Measurements from ENCODE around the gene MCC.
A peak's percentile ranks its signal among the peaks of the same experiment; 100 is the strongest.

Gene MCC

GRCh38 chr5:113319256-113320053, 168.8 kb downstream of the MCC start:
- Histone ChIP-seq H3K9me3 (ENCODE audit: control insufficient read depth, low read length) (no peaks in the 10 kb centered on the region), H3K27ac (ENCODE audit: insufficient read depth, low read length, poor library complexity, severe bottlenecking) (no peak overlapping the region)
- DNase-seq, result no peak

GRCh38 chr5:113317636-113318035, 170.6 kb downstream of the MCC start:
- Histone ChIP-seq H3K4me1 (ENCODE audit: control insufficient read depth, insufficient read depth, low read length, poor library complexity, severe bottlenecking) (no peaks in the 10 kb centered on the region), H3K27me3 (replicated peaks; ENCODE audit: control insufficient read depth, insufficient read depth, low read length, poor library complexity, severe bottlenecking) (no peaks in the 10 kb centered on the region), H3K36me3 (ENCODE audit: control insufficient read depth, insufficient read depth, low read length) (no peaks in the 10 kb centered on the region), H3K9me3 (ENCODE audit: control insufficient read depth, low read length) (no peaks in the 10 kb centered on the region), H3K4me3 (ENCODE audit: insufficient read depth, low read depth, low read length, poor library complexity, severe bottlenecking) (no peak overlapping the region), H3K27ac (ENCODE audit: insufficient read depth, low read length, poor library complexity, severe bottlenecking) (no peak overlapping the region)
- DNase-seq, result no peak

More at GRCh38 chr5:113319256-113320053, 168.8 kb downstream of the MCC start:
- Histone ChIP-seq H3K27me3 (replicated peaks; ENCODE audit: control insufficient read depth, insufficient read depth, low read length, poor library complexity, severe bottlenecking) (no peaks in the 10 kb centered on the region), H3K4me3 (ENCODE audit: insufficient read depth, low read depth, low read length, poor library complexity, severe bottlenecking) (no peak overlapping the region), H3K36me3 (ENCODE audit: control insufficient read depth, insufficient read depth, low read length) (no peaks in the 10 kb centered on the region), H3K4me1 (ENCODE audit: control insufficient read depth, insufficient read depth, low read length, poor library complexity, severe bottlenecking) (no peaks in the 10 kb centered on the region)

GRCh38 chr5:113311301-113311700, 177.0 kb downstream of the MCC start:
- Histone ChIP-seq H3K27ac (ENCODE audit: insufficient read depth, low read length, poor library complexity, severe bottlenecking) (no peak overlapping the region), H3K27me3 (replicated peaks; ENCODE audit: control insufficient read depth, insufficient read depth, low read length, poor library complexity, severe bottlenecking) (no peaks in the 10 kb centered on the region), H3K36me3 (ENCODE audit: control insufficient read depth, insufficient read depth, low read length) (no peaks in the 10 kb centered on the region), H3K4me1 (ENCODE audit: control insufficient read depth, insufficient read depth, low read length, poor library complexity, severe bottlenecking) (no peaks in the 10 kb centered on the region), H3K9me3 (ENCODE audit: control insufficient read depth, low read length) (no peaks in the 10 kb centered on the region), H3K4me3 (ENCODE audit: insufficient read depth, low read depth, low read length, poor library complexity, severe bottlenecking) (no peak overlapping the region)
- no peak for DNase-seq

- no peak overlapping the region for H3K4me3 ChIP-seq (ENCODE audit: insufficient read depth, low read depth, low read length, poor library complexity, severe bottlenecking)
- H3K4me1 ChIP-seq (ENCODE audit: control insufficient read depth, insufficient read depth, low read length, poor library complexity, severe bottlenecking), result no peaks in the 10 kb centered on the region
- H3K27ac ChIP-seq (ENCODE audit: insufficient read depth, low read length, poor library complexity, severe bottlenecking), result no peak overlapping the region
- no peaks in the 10 kb centered on the region for H3K36me3 ChIP-seq (ENCODE audit: control insufficient read depth, insufficient read depth, low read length)
- no peak for DNase-seq
- no peaks in the 10 kb centered on the region for H3K27me3 ChIP-seq (replicated peaks; ENCODE audit: control insufficient read depth, insufficient read depth, low read length, poor library complexity, severe bottlenecking)
- no peaks in the 10 kb centered on the region for H3K9me3 ChIP-seq (ENCODE audit: control insufficient read depth, low read length)
These were observed 186.1 kb downstream of the MCC start for GRCh38 chr5:113302120-113302519.

GRCh38 chr5:113299591-113299990, 188.7 kb downstream of the MCC start:
- H3K27ac ChIP-seq (ENCODE audit: insufficient read depth, low read length, poor library complexity, severe bottlenecking), result no peak overlapping the region
- no peaks in the 10 kb centered on the region for H3K36me3 ChIP-seq (ENCODE audit: control insufficient read depth, insufficient read depth, low read length)
- no peaks in the 10 kb centered on the region for H3K27me3 ChIP-seq (replicated peaks; ENCODE audit: control insufficient read depth, insufficient read depth, low read length, poor library complexity, severe bottlenecking)
- no peak for DNase-seq
- no peak overlapping the region for H3K4me3 ChIP-seq (ENCODE audit: insufficient read depth, low read depth, low read length, poor library complexity, severe bottlenecking)
- H3K9me3 ChIP-seq (ENCODE audit: control insufficient read depth, low read length), result no peaks in the 10 kb centered on the region
- H3K4me1 ChIP-seq (ENCODE audit: control insufficient read depth, insufficient read depth, low read length, poor library complexity, severe bottlenecking), result no peaks in the 10 kb centered on the region

GRCh38 chr5:113296676-113297075, 191.6 kb downstream of the MCC start:
- Histone ChIP-seq H3K36me3 (ENCODE audit: control insufficient read depth, insufficient read depth, low read length) (no peaks in the 10 kb centered on the region), H3K27ac (ENCODE audit: insufficient read depth, low read length, poor library complexity, severe bottlenecking) (no peak overlapping the region), H3K27me3 (replicated peaks; ENCODE audit: control insufficient read depth, insufficient read depth, low read length, poor library complexity, severe bottlenecking) (no peaks in the 10 kb centered on the region), H3K9me3 (ENCODE audit: control insufficient read depth, low read length) (no peaks in the 10 kb centered on the region), H3K4me1 (ENCODE audit: control insufficient read depth, insufficient read depth, low read length, poor library complexity, severe bottlenecking) (peaks cover 5% of the 10 kb centered on the region), H3K4me3 (ENCODE audit: insufficient read depth, low read depth, low read length, poor library complexity, severe bottlenecking) (no peak overlapping the region)
- DNase-seq, result no peak

- H3K36me3 ChIP-seq (ENCODE audit: control insufficient read depth, insufficient read depth, low read length), result no peaks in the 10 kb centered on the region
- peak overlapping the region; percentile 84 for H3K4me3 ChIP-seq (ENCODE audit: insufficient read depth, low read depth, low read length, poor library complexity, severe bottlenecking)
- no peaks in the 10 kb centered on the region for H3K27me3 ChIP-seq (replicated peaks; ENCODE audit: control insufficient read depth, insufficient read depth, low read length, poor library complexity, severe bottlenecking)
- no peaks in the 10 kb centered on the region for H3K9me3 ChIP-seq (ENCODE audit: control insufficient read depth, low read length)
- no peak for DNase-seq
- H3K4me1 ChIP-seq (ENCODE audit: control insufficient read depth, insufficient read depth, low read length, poor library complexity, severe bottlenecking), result peaks cover 5% of the 10 kb centered on the region
- H3K27ac ChIP-seq (ENCODE audit: insufficient read depth, low read length, poor library complexity, severe bottlenecking), result no peak overlapping the region
These were observed 193.1 kb downstream of the MCC start for GRCh38 chr5:113295111-113295539.

GRCh38 chr5:113294311-113295110, 193.7 kb downstream of the MCC start:
- peak overlapping the region; percentile 35 for H3K27ac ChIP-seq (ENCODE audit: insufficient read depth, low read length, poor library complexity, severe bottlenecking)
- peak; percentile 46 to 62 (median 58) for DNase-seq
- H3K27me3 ChIP-seq (replicated peaks; ENCODE audit: control insufficient read depth, insufficient read depth, low read length, poor library complexity, severe bottlenecking), result no peaks in the 10 kb centered on the region
- H3K9me3 ChIP-seq (ENCODE audit: control insufficient read depth, low read length), result no peaks in the 10 kb centered on the region
- H3K4me3 ChIP-seq (ENCODE audit: insufficient read depth, low read depth, low read length, poor library complexity, severe bottlenecking), result peak overlapping the region; percentile 84
- H3K4me1 ChIP-seq (ENCODE audit: control insufficient read depth, insufficient read depth, low read length, poor library complexity, severe bottlenecking), result peaks cover 5% of the 10 kb centered on the region
- no peaks in the 10 kb centered on the region for H3K36me3 ChIP-seq (ENCODE audit: control insufficient read depth, insufficient read depth, low read length)

- DNase-seq, result no peak
- Histone ChIP-seq H3K4me1 (ENCODE audit: control insufficient read depth, insufficient read depth, low read length, poor library complexity, severe bottlenecking) (peaks cover 5% of the 10 kb centered on the region), H3K9me3 (ENCODE audit: control insufficient read depth, low read length) (no peaks in the 10 kb centered on the region), H3K27me3 (replicated peaks; ENCODE audit: control insufficient read depth, insufficient read depth, low read length, poor library complexity, severe bottlenecking) (no peaks in the 10 kb centered on the region), H3K36me3 (ENCODE audit: control insufficient read depth, insufficient read depth, low read length) (no peaks in the 10 kb centered on the region), H3K27ac (ENCODE audit: insufficient read depth, low read length, poor library complexity, severe bottlenecking) (no peak overlapping the region), H3K4me3 (ENCODE audit: insufficient read depth, low read depth, low read length, poor library complexity, severe bottlenecking) (peak overlapping the region; percentile 84)
These were observed 194.3 kb downstream of the MCC start for GRCh38 chr5:113293975-113294310.
